Lung (tissue), 12 donors: ENCODE results near the gene NPAS3. TPM values are rescaled to one million over a fixed set of nuclear protein-coding genes. Genes with fewer than 3 reads are reported as not detected.

Experiments used
- ATAC-seq: fragments of 200-7000 bp; cut with Tn5 transposase; one replicate; pipeline ENCODE4 v1.9.1; 2020; ENCODE audit warnings: moderate number of reproducible peaks; ENCODE audit not compliant: insufficient read depth, low FRiP score
- DNase-seq, 3 donors: peaks; one replicate each; pipeline ENCODE4 v3.0.0-alpha.2; 2013 to 2017
- H3K27ac ChIP-seq, 2 donors: one replicate each; pipeline ENCODE4 v1.5.1; 2013; ENCODE audit warnings: mild to moderate bottlenecking in 2 of 2, moderate library complexity in 2 of 2, control low read depth in 1 of 2, inconsistent platforms in 1 of 2, low read depth in 1 of 2, low read length in 1 of 2
- H3K27me3 ChIP-seq, 3 donors: one replicate each; pipeline ENCODE4 v1.5.1; 2013; ENCODE audit warnings: low read length in 2 of 3; ENCODE audit not compliant: control insufficient read depth in 3 of 3, insufficient read depth in 3 of 3
- H3K36me3 ChIP-seq, 4 donors: one replicate each; pipeline ENCODE4 v1.5.1; 2013; ENCODE audit warnings: low read length in 4 of 4, mild to moderate bottlenecking in 1 of 4, moderate library complexity in 1 of 4; ENCODE audit not compliant: control insufficient read depth in 4 of 4, insufficient read depth in 4 of 4
- H3K4me1 ChIP-seq, 5 donors: one replicate each; pipeline ENCODE4 v1.5.1; 2013; ENCODE audit warnings: low read length in 5 of 5, mild to moderate bottlenecking in 2 of 5, moderate library complexity in 1 of 5; ENCODE audit not compliant: control insufficient read depth in 5 of 5, insufficient read depth in 5 of 5
- H3K4me3 ChIP-seq: one replicate; pipeline ENCODE4 v1.5.1; 2013; ENCODE audit warnings: mild to moderate bottlenecking, control low read depth, moderate library complexity
- H3K9ac ChIP-seq, 2 donors: one replicate each; pipeline ENCODE4 v1.5.1; 2013; ENCODE audit warnings: low read length in 2 of 2, control low read depth in 1 of 2; ENCODE audit not compliant: insufficient read depth in 1 of 2
- H3K9me3 ChIP-seq, 4 donors: one replicate each; pipeline ENCODE4 v1.5.1; 2013; ENCODE audit warnings: low read length in 3 of 4, mild to moderate bottlenecking in 1 of 4, moderate library complexity in 1 of 4; ENCODE audit not compliant: control insufficient read depth in 4 of 4, insufficient read depth in 3 of 4
- WGBS, 2 donors: extraction: QIAGEN DNeasy Blood & Tissue Kit; methylation state at CpG; one replicate each; pipeline ENCODE4 v1.1.7; 2013; 5-methylcytosine and 5-hydroxymethylcytosine counted together
- polyA plus RNA-seq, 2 donors: library from polyadenylated mRNA; stranded (reverse); fragments of 200-250 nt; gene quantifications; one replicate each; pipeline ENCODE4 v1.2.1, GENCODE V29; 2013
- total RNA-seq, 2 donors: library from RNA; depleted of rRNA in 1 of 2; stranded (reverse); fragments of >200 nt in 1 of 2; gene quantifications; one replicate each; pipeline ENCODE4 v1.2.1, GENCODE V29; 2014 to 2021
- TF ChIP-seq, protein P1 (sequence below): IDR thresholded peaks from 2 replicates; pipeline ENCODE4 v1.5.1; 2012; ENCODE audit warnings: mild to moderate bottlenecking; ENCODE audit errors: control extremely low read depth, extremely low read depth
- donor health status: control.
- donor health status: control.
- donor health status: Bipolar disorder and iron deficiency.
- donor health status: healthy.
- donor health status: DM: yes; HTN: yes; CAD: no.

NPAS3 gene
- total and polyA plus RNA-seq, 4 donors = 0.13 to 0.48 (median 0.33) TPM

GRCh38 chr14:33570694-33571310 is 632.1 kb downstream of the NPAS3 start:
- no peaks in the 10 kb centered on the region for H3K36me3 ChIP-seq
- no peak overlapping the region for H3K27ac ChIP-seq
- H3K9ac ChIP-seq = no peak overlapping the region
- 54 to 61% methylated on average over 5 of the region's 5 CpGs for WGBS, 2 donors
- TF ChIP-seq, protein P1, sequence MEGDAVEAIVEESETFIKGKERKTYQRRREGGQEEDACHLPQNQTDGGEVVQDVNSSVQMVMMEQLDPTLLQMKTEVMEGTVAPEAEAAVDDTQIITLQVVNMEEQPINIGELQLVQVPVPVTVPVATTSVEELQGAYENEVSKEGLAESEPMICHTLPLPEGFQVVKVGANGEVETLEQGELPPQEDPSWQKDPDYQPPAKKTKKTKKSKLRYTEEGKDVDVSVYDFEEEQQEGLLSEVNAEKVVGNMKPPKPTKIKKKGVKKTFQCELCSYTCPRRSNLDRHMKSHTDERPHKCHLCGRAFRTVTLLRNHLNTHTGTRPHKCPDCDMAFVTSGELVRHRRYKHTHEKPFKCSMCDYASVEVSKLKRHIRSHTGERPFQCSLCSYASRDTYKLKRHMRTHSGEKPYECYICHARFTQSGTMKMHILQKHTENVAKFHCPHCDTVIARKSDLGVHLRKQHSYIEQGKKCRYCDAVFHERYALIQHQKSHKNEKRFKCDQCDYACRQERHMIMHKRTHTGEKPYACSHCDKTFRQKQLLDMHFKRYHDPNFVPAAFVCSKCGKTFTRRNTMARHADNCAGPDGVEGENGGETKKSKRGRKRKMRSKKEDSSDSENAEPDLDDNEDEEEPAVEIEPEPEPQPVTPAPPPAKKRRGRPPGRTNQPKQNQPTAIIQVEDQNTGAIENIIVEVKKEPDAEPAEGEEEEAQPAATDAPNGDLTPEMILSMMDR = no peak
- H3K27me3 ChIP-seq = no peaks in the 10 kb centered on the region
- peaks cover 0 to 19% (median 0%) of the 10 kb centered on the region in 5 donors for H3K4me1 ChIP-seq
- H3K4me3 ChIP-seq = no peak overlapping the region
- DNase-seq (peak in 1 of 3 donors; percentile 32), ATAC-seq (no peak)
- H3K9me3 ChIP-seq = no peaks in the 10 kb centered on the region

DNA sequence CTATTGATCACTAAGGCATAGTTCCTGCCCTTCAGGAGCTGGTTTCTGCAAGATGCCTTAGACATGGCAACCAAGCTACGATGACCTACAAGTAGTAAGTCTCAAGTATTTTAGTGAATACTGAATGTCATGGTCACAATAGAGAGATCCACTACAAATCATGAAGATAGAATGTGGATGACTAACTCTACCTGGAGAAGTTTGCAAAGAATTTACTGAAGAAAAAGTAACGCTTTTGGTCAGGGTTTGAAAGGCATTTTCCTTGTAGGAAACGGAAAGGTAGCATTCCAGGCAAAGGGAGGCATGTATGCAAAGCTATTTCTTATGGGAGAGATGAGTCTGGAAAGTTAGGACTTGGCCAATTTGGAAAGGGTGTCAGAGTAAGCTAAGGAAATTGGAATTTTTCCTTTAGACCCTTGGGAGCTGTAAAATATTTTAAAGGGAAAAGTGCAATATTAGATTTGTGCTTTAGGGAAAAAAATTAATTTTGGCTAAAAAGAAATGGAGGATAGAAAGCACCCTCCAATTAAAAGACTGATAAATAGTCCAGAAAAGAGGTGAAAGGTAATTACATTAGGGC is 634.7 kb downstream of the NPAS3 start:
- 88 to 90% methylated on average over 3 of the region's 3 CpGs for WGBS, 2 donors
- Histone ChIP-seq H3K9ac (no peak overlapping the region), H3K27ac (no peak overlapping the region), H3K4me1 (peaks cover 0 to 19% (median 0%) of the 10 kb centered on the region in 5 donors), H3K27me3 (no peaks in the 10 kb centered on the region), H3K36me3 (no peaks in the 10 kb centered on the region), H3K4me3 (no peak overlapping the region), H3K9me3 (no peaks in the 10 kb centered on the region)
- DNase-seq (no peak), ATAC-seq (no peak)
- TF ChIP-seq, protein P1 = no peak

DNA sequence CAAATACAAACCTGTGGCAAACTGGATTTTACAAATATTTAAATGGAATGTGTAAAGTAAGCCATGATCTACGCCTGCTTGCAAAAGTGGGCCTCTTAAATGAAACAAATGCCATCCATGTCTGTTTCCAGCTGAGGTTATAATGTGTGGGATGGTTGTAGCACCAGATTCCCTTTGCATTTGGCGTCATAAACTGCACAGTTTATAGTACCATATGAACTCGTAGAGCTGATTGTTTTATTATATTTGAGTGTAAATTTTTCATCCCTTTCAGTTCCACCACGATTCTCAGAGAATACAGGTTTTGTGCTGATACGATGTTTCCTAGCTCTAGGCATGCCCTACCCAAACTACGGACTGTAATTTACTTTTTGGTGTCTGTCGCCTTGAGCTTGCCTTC is 637.3 kb downstream of the NPAS3 start:
- WGBS, 2 donors = 84 to 91% methylated on average over 7 of the region's 7 CpGs
- H3K4me3 ChIP-seq = no peak overlapping the region
- DNase-seq (no peak), ATAC-seq (no peak)
- no peak overlapping the region for H3K9ac ChIP-seq
- peaks cover 0 to 2% (median 0%) of the 10 kb centered on the region in 4 donors for H3K9me3 ChIP-seq
- no peaks in the 10 kb centered on the region for H3K36me3 ChIP-seq
- no peak overlapping the region for H3K27ac ChIP-seq
- H3K4me1 ChIP-seq = peaks cover 0 to 6% (median 0%) of the 10 kb centered on the region in 5 donors
- no peaks in the 10 kb centered on the region for H3K27me3 ChIP-seq
- TF ChIP-seq, protein P1 = no peak
